IPS-18a (cell line): ENCODE results near the gene TATDN2.

Source experiments
- H3K27ac ChIP-seq: one replicate; pipeline ENCODE4 v1.5.1; 2013; ENCODE audit warnings: low read length
- H3K27me3 ChIP-seq: one replicate; pipeline ENCODE4 v1.6.1; 2013; ENCODE audit warnings: mild to moderate bottlenecking, low read length; ENCODE audit not compliant: control insufficient read depth, insufficient read depth
- H3K36me3 ChIP-seq: one replicate; pipeline ENCODE4 v1.6.1; 2013; ENCODE audit warnings: low read depth, low read length; ENCODE audit not compliant: control insufficient read depth
- H3K4me1 ChIP-seq: one replicate; pipeline ENCODE4 v1.6.1; 2013; ENCODE audit warnings: low read depth, low read length; ENCODE audit not compliant: control insufficient read depth
- H3K4me3 ChIP-seq: one replicate; pipeline ENCODE4 v1.5.1; 2013; ENCODE audit warnings: low read length
- H3K9ac ChIP-seq: one replicate; pipeline ENCODE4 v1.6.1; 2013; ENCODE audit warnings: mild to moderate bottlenecking, low read length, moderate library complexity
- H3K9me3 ChIP-seq: one replicate; pipeline ENCODE4 v1.6.1; 2013; ENCODE audit warnings: low read depth, low read length; ENCODE audit not compliant: control insufficient read depth

Gene TATDN2

DNA sequence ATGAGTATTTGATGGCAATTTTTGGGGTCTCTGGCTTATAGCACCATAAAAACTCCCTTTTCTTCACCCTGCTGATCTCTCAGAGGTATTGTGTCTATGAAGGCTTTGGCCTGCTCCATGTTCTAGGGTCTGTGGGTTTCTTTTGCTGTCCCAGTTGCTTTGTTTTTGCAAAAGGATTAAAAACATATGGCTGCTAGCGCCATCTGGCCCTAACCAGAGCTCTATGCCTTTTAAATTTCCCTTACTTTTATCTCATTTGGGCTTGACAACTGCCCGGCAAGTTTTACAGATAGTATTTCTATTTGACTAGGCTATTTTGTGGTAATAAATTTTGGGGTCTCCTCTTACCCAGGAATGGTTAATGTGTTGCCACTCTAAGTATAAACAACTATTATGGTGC, 50.9 kb downstream of the TATDN2 start:
- Histone ChIP-seq H3K4me3 (no peak overlapping the region), H3K27ac (no peak overlapping the region), H3K9me3 (no peaks in the 10 kb centered on the region), H3K9ac (no peak overlapping the region), H3K4me1 (no peaks in the 10 kb centered on the region), H3K27me3 (no peaks in the 10 kb centered on the region), H3K36me3 (peaks cover 38% of the 10 kb centered on the region)

DNA sequence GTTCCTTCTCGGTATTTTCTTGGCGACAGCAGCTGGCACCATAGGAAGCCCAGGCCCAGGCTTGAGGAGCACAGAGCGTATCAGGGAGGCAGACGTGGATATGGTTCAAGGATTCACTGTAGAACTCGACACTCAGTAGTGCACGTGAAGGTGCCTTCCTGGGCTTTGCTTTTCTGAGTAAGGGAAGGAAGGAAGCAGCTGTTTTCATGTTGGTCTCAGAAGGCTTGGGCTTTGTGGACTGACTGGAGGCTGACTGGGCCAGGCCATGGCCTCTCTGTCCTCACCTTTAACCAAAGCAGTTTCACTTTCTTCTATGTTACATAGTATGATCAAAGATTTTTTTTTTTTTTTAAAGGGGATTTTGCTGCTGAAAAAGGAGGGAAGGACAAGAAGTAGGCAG, 51.4 kb downstream of the TATDN2 start:
- Histone ChIP-seq H3K27me3 (no peaks in the 10 kb centered on the region), H3K27ac (no peak overlapping the region), H3K9ac (no peak overlapping the region), H3K4me3 (no peak overlapping the region), H3K9me3 (no peaks in the 10 kb centered on the region), H3K36me3 (peaks cover 42% of the 10 kb centered on the region), H3K4me1 (no peaks in the 10 kb centered on the region)

DNA sequence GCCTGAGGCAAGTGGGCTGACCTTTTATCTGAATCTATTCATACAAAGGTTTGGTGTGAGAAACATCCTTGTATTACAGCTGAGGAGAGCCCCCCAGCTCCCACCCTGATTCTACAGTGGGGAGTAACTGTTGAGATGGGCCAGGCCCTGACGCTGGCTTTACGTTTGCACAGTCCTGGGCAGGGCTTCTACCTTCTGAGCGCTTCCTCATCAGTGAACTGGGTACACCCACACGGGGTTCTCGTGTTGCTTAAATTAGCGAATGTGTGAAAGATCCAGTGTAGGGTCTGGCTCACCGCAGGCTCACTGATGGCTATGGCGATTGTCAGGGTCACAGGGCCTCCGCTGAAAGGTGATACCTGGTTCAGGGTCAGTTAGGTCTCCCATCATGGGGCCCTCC, 51.8 kb downstream of the TATDN2 start:
- Histone ChIP-seq H3K9ac (no peak overlapping the region), H3K36me3 (peaks cover 46% of the 10 kb centered on the region), H3K4me1 (no peaks in the 10 kb centered on the region), H3K27ac (no peak overlapping the region), H3K4me3 (no peak overlapping the region), H3K27me3 (no peaks in the 10 kb centered on the region), H3K9me3 (no peaks in the 10 kb centered on the region)

DNA sequence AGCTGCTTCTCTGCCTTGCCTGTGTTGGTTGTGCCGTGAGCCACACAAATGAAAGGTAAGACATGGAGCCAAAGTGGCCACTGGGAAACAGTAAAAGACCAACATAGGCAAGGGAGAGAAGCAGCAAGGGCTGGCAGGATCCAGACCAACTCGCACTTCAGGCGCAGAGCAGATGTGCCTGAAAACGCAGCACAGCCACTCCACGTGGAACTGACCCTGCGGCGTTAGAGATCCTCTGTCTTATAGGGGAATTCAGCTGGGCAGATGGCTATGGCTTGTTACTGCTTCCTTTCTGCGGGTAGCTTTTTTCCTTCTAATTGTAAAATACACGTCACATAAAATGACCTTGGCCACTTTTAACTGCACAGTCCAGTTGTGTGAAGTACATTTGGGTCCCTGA, 54.8 kb downstream of the TATDN2 start:
- Histone ChIP-seq H3K27me3 (no peaks in the 10 kb centered on the region), H3K36me3 (peaks cover 52% of the 10 kb centered on the region), H3K4me3 (no peak overlapping the region), H3K9ac (no peak overlapping the region), H3K4me1 (no peaks in the 10 kb centered on the region), H3K9me3 (no peaks in the 10 kb centered on the region), H3K27ac (no peak overlapping the region)

DNA sequence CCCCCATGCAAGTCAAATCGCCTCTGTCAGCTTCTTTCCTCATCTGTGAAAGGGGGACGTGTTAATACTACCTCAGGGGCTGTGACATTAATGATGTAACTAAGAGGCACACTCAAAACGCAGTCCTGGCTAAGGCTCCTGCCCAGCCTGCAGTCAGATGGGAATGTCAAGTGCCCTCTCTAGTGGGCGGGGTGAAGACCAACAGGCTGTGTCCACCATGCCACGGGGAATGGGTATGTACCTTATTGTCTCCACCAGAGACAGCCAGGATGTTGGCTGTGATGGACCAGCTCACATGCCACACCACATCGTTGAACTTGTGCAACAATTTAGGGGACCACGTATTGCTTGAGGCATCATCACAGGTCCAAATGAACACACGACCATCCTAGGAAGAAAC, 55.5 kb downstream of the TATDN2 start:
- no peaks in the 10 kb centered on the region for H3K27me3 ChIP-seq
- no peak overlapping the region for H3K27ac ChIP-seq
- no peaks in the 10 kb centered on the region for H3K4me1 ChIP-seq
- no peaks in the 10 kb centered on the region for H3K9me3 ChIP-seq
- no peak overlapping the region for H3K4me3 ChIP-seq
- H3K9ac ChIP-seq, result no peak overlapping the region
- peaks cover 52% of the 10 kb centered on the region for H3K36me3 ChIP-seq

DNA sequence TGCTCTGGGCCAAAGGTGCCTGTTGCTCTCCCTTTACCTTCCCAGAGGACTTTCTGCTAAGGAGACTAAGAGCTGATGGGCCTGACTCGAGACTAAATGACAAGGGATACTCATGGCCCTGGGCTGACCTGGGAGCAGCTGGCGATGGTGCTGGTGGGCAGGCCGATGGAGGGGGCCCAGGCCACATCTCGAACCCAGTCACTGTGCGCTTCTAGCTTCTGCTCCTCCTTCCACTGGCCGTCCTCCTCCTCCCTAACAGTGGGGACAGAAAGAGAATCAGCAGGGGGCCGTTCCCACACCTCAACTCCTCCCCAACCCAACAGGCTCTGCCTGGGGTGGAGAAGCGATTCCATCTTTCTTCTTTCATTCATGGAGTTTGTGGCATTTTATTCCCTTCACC, 56.6 kb downstream of the TATDN2 start:
- peaks cover 55% of the 10 kb centered on the region for H3K36me3 ChIP-seq
- no peak overlapping the region for H3K9ac ChIP-seq

DNA sequence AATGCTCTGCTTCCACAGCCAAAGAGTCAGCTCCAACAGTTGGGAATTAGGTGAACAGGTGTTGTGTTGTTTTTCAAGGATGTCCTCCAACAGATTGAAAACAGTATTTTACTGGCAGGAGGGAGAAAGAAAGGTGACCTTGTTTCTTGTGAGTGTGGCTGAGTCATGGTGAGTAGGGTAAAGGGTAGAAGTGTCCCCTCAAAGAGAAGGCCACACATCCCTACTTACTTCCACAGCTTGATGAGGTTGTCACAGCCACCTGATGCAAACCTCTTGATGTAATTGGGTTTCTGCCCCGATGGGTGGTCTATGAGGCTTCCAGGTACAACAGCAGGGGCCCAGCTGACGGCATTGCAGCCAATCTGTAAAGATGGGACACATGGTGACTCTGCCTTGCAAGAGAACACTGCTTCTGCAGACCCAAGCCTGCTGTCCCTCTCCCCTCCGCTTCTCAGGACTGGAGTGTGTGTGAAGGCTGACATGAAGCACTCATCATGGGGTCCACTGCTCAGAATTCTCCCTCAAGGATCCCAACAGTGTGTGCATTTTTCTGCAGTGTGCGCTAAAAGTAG, 57.2 kb downstream of the TATDN2 start:
- Histone ChIP-seq H3K27ac (no peak overlapping the region), H3K36me3 (peaks cover 51% of the 10 kb centered on the region), H3K9ac (no peak overlapping the region), H3K27me3 (no peaks in the 10 kb centered on the region), H3K4me1 (no peaks in the 10 kb centered on the region), H3K9me3 (no peaks in the 10 kb centered on the region), H3K4me3 (no peak overlapping the region)

More for the DNA sequence above, 56.6 kb downstream of the TATDN2 start:
- H3K27ac ChIP-seq, result no peak overlapping the region
- no peaks in the 10 kb centered on the region for H3K27me3 ChIP-seq
- no peaks in the 10 kb centered on the region for H3K9me3 ChIP-seq
- H3K4me1 ChIP-seq, result no peaks in the 10 kb centered on the region
- no peak overlapping the region for H3K4me3 ChIP-seq

DNA sequence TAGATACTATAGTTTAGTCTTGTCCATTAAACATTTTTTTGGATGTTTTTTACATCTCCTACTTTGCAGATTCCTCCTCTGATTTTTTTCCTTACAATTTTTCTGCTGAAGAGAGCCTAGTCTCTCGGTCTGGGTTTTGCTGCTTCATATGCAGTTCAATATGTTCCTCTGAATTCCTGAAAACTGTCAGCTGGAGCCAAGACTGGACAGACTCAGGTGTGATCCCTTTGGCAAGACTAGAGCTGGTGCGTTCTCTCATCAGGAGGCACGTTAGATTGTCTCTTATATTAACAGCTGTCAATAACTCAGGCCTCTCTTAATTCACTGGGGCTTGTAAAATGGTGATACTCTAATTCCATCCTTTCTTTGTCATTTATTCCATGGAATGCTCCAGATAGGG, 57.9 kb downstream of the TATDN2 start:
- Histone ChIP-seq H3K36me3 (peaks cover 44% of the 10 kb centered on the region), H3K9ac (no peak overlapping the region), H3K4me1 (no peaks in the 10 kb centered on the region), H3K9me3 (no peaks in the 10 kb centered on the region), H3K27me3 (no peaks in the 10 kb centered on the region), H3K27ac (no peak overlapping the region), H3K4me3 (no peak overlapping the region)

DNA sequence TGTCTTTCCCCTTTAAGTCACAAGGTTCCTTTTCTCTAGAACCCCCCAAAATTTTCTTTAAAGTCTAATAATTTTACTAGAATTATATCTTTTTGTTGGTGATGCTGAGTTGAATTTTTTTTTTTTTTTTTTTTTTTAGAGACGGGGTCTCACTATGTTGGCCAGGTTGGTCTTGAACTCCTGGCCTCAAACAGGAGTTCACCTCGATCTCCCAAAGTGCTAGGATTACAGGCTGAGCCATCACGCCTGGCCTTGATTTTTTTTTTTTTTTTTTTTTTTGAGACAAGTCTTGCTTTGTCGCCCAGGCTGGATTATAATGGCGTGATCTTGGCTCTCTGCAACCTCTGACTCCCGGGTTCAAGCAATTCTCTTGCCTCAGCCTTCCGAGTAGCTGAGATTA, 60.4 kb downstream of the TATDN2 start:
- Histone ChIP-seq H3K9me3 (no peaks in the 10 kb centered on the region), H3K27ac (no peak overlapping the region), H3K4me1 (no peaks in the 10 kb centered on the region), H3K4me3 (no peak overlapping the region), H3K36me3 (peaks cover 48% of the 10 kb centered on the region), H3K27me3 (no peaks in the 10 kb centered on the region), H3K9ac (no peak overlapping the region)

DNA sequence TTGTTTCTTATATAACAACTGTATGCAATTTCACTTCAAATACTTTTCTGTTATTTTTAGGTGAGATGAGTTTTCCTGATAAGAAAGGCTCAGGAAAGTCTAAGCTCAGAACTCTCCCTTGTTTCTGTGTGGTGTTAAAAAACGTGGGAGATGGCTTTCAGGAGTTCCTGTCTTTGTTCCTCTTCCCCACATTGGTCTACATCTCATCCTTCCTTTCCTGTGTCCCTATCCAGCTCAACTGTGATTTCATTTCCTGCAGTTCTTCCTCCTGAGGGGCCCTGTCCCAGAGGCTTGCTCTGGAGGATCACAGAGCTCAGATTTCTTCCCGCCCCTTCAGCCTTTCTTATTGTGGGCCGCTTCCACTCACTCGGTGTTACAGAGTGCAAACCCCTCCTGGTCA, 61.5 kb downstream of the TATDN2 start:
- Histone ChIP-seq H3K4me1 (no peaks in the 10 kb centered on the region), H3K9ac (no peak overlapping the region), H3K27ac (no peak overlapping the region), H3K36me3 (peaks cover 48% of the 10 kb centered on the region), H3K4me3 (no peak overlapping the region), H3K9me3 (no peaks in the 10 kb centered on the region), H3K27me3 (no peaks in the 10 kb centered on the region)

DNA sequence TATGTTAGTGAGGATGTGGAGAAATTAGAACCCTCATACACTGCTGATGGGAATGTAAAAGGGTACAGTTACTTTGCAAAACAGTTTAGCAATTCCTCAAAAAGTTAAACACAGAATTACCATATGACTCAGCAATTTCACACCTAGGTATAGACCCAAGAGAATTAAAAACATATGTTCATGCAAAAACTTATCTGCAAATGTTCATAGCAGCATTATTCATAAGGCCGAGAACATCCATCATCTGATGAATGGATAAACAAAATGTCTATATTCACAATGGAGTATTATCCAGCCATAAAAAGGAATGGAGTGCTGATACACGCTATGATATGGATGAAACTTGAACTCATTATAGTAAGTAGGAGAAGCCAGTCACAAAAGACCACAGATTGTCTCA, 62.3 kb downstream of the TATDN2 start:
- Histone ChIP-seq H3K27ac (no peak overlapping the region), H3K4me3 (no peak overlapping the region), H3K27me3 (no peaks in the 10 kb centered on the region), H3K36me3 (peaks cover 45% of the 10 kb centered on the region), H3K4me1 (no peaks in the 10 kb centered on the region), H3K9ac (no peak overlapping the region), H3K9me3 (no peaks in the 10 kb centered on the region)

DNA sequence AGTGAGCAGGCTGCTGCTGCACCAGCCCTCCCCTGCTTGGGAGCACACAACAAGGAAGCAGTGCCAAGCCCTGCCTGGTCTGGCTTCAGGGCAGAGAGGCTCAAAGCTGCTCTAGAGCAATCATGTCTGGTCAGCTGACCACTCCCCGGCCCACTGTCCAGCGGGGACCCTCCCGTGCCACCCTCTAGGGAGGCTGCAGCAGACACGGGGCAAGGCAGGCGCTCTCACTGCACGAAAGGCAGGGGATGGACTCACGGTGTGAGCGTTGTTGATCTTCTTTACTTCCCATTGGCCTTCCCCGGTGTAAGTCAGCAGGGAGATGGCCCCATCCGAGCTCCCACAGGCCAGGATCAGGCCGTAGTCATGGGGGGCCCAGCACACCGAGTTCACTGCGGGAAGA, 63.5 kb downstream of the TATDN2 start:
- no peaks in the 10 kb centered on the region for H3K9me3 ChIP-seq
- H3K9ac ChIP-seq, result no peak overlapping the region
- H3K4me3 ChIP-seq, result no peak overlapping the region
- no peaks in the 10 kb centered on the region for H3K4me1 ChIP-seq
- H3K27me3 ChIP-seq, result no peaks in the 10 kb centered on the region
- H3K27ac ChIP-seq, result no peak overlapping the region
- peaks cover 53% of the 10 kb centered on the region for H3K36me3 ChIP-seq
